Stomach (tissue), 9 donors: ENCODE results near the gene CLEC7A. TPM values are rescaled to one million over a fixed set of nuclear protein-coding genes. Genes with fewer than 3 reads are reported as not detected.

Experiments used
- DNase-seq, 2 donors: peaks; one replicate each; pipeline versions ENCODE4 v3.0.0 to v3.0.0-alpha.2; 2013 to 2019
- H3K27ac ChIP-seq, 5 donors: fragments of 200-600 bp in 4 of 5; sonication (generic) in 4 of 5; one replicate each; pipeline ENCODE4 v1.5.1; 2013 to 2019; ENCODE audit warnings: mild to moderate bottlenecking in 1 of 5, moderate library complexity in 1 of 5
- H3K27me3 ChIP-seq, 3 donors: fragments of 200-600 bp; sonication (generic); one replicate each; pipeline ENCODE4 v1.5.1; 2017 to 2019; ENCODE audit warnings: mixed run types in 1 of 3
- H3K36me3 ChIP-seq, 4 donors: fragments of 200-600 bp; sonication (generic); 1 replicate in 3 of 4; 2 replicates in 1 of 4; pipeline ENCODE4 v1.5.1; 2016 to 2019
- H3K4me1 ChIP-seq, 4 donors: fragments of 200-600 bp; sonication (generic); one replicate each; pipeline ENCODE4 v1.5.1; 2016 to 2019
- H3K4me3 ChIP-seq, 4 donors: fragments of 200-600 bp; sonication (generic) in 3 of 4; one replicate each; pipeline ENCODE4 v1.5.1; 2016 to 2019; ENCODE audit warnings: mild to moderate bottlenecking in 1 of 4
- H3K9me3 ChIP-seq, 4 donors: fragments of 200-600 bp; sonication (generic); one replicate each; pipeline ENCODE4 v1.5.1; 2016 to 2019
- CTCF ChIP-seq, 7 experiments: fragments of 450-650 bp in 4 of 7; fragments of 200-600 bp in 3 of 7; sonication (generic) in 3 of 7; IDR thresholded peaks; one replicate each; pipeline ENCODE4 v1.5.1; 2016 to 2019; ENCODE audit warnings: antibody characterized with exemption in 7 of 7, control low read depth in 2 of 7, mild to moderate bottlenecking in 1 of 7
- EP300 ChIP-seq: sonication (generic); formaldehyde crosslinking; IDR thresholded peaks from one replicate; pipeline ENCODE4 v1.6.1; 2017; ENCODE audit warnings: antibody characterized with exemption
- POLR2A ChIP-seq, 4 donors: fragments of 450-650 bp; IDR thresholded peaks; one replicate each; pipeline ENCODE4 v1.6.1; 2016; ENCODE audit warnings: antibody characterized with exemption in 4 of 4, control low read depth in 2 of 4, mild to moderate bottlenecking in 1 of 4, moderate library complexity in 1 of 4
- POLR2AphosphoS5 ChIP-seq, 3 donors: sonication (generic); formaldehyde crosslinking; IDR thresholded peaks; one replicate each; pipeline ENCODE4 v1.6.1; 2016; ENCODE audit warnings: antibody characterized with exemption in 3 of 3
- WGBS, 5 donors: extraction: QIAGEN DNeasy Blood & Tissue Kit in 3 of 5; methylation state at CpG; one replicate each; pipeline versions ENCODE4 v1.1.5 to v1.1.7; 2013 to 2018; 5-methylcytosine and 5-hydroxymethylcytosine counted together
- intact Hi-C: fragments of 100-400 bp; cut with DNase I; formaldehyde crosslinking; loops from one replicate; pipeline ENCODE4 v1.15.1; 2023; ENCODE audit warnings: low total_unique reads
- polyA plus RNA-seq, 3 donors: library from polyadenylated mRNA; stranded (reverse); fragments of 200-250 nt; gene quantifications; one replicate each; pipeline ENCODE4 v1.2.3, GENCODE V29; 2013
- total RNA-seq, 5 donors: library from RNA; depleted of rRNA; stranded (reverse); fragments of >200 nt; gene quantifications; one replicate each; pipeline versions ENCODE4 v1.1.0 to v1.2.3, GENCODE V29; 2014 to 2016
- donor health status: healthy with polysubstance abuse.
- donor health status: Bipolar disorder and iron deficiency.
- donor health status: healthy.

Gene CLEC7A
- total and polyA plus RNA-seq, 8 donors, result 0.87 to 20.1 (median 4.2) TPM; not detected in 1

- peaks cover 0 to 4% (median 0%) of the 10 kb centered on the region in 4 donors for H3K9me3 ChIP-seq
- no peak overlapping the region for H3K4me3 ChIP-seq
- 78 to 94% (median 85%) methylated on average over 1 of the region's 1 CpG for WGBS, 5 donors
- intact Hi-C loops, result no loop called here
- no peak for DNase-seq
- no peak overlapping the region for H3K27ac ChIP-seq
- H3K27me3 ChIP-seq, result no peaks in the 10 kb centered on the region
- H3K4me1 ChIP-seq, result no peaks in the 10 kb centered on the region
- TF ChIP-seq POLR2AphosphoS5 (IDR thresholded peaks at IDR 0.05), result no peak
- no peak for TF ChIP-seq POLR2A (IDR thresholded peaks at IDR 0.05)
- TF ChIP-seq CTCF (IDR thresholded peaks at IDR 0.05), result no peak
- no peak for TF ChIP-seq EP300
- no peaks in the 10 kb centered on the region for H3K36me3 ChIP-seq
Observed at GRCh38 chr12:10113075-10113474, 16.9 kb downstream of the CLEC7A start.

GRCh38 chr12:10111451-10111850, 18.5 kb downstream of the CLEC7A start:
- H3K4me1 ChIP-seq, result no peaks in the 10 kb centered on the region
- no peak overlapping the region for H3K27ac ChIP-seq
- 87 to 94% (median 91%) methylated on average over 38 of the region's 38 CpGs for WGBS, 5 donors
- H3K27me3 ChIP-seq, result no peaks in the 10 kb centered on the region
- TF ChIP-seq POLR2AphosphoS5 (IDR thresholded peaks at IDR 0.05) (no peak), EP300 (no peak), POLR2A (IDR thresholded peaks at IDR 0.05) (no peak), CTCF (IDR thresholded peaks at IDR 0.05) (no peak)
- H3K9me3 ChIP-seq, result peaks cover 0 to 4% (median 0%) of the 10 kb centered on the region in 4 donors
- H3K36me3 ChIP-seq, result no peaks in the 10 kb centered on the region
- DNase-seq, result no peak
- no peak overlapping the region for H3K4me3 ChIP-seq
- intact Hi-C loops, result no loop called here

- no peak for DNase-seq
- Histone ChIP-seq H3K9me3 (peaks cover 0 to 4% (median 0%) of the 10 kb centered on the region in 4 donors), H3K27ac (no peak overlapping the region), H3K36me3 (no peaks in the 10 kb centered on the region), H3K27me3 (no peaks in the 10 kb centered on the region), H3K4me1 (no peaks in the 10 kb centered on the region), H3K4me3 (no peak overlapping the region)
- intact Hi-C loops, result no loop called here
- TF ChIP-seq POLR2AphosphoS5 (IDR thresholded peaks at IDR 0.05), result no peak
- TF ChIP-seq EP300, result no peak
- TF ChIP-seq CTCF (IDR thresholded peaks at IDR 0.05), result no peak
- TF ChIP-seq POLR2A (IDR thresholded peaks at IDR 0.05), result no peak
- 79 to 87% (median 84%) methylated on average over 2 of the region's 2 CpGs for WGBS, 5 donors
Observed at GRCh38 chr12:10110256-10110844, 19.6 kb downstream of the CLEC7A start.

GRCh38 chr12:10102322-10102721, 27.7 kb downstream of the CLEC7A start:
- TF ChIP-seq POLR2AphosphoS5 (IDR thresholded peaks at IDR 0.05), result no peak
- TF ChIP-seq EP300, result no peak
- TF ChIP-seq CTCF (IDR thresholded peaks at IDR 0.05), result no peak
- TF ChIP-seq POLR2A (IDR thresholded peaks at IDR 0.05), result no peak
- peaks cover 0 to 5% (median 0%) of the 10 kb centered on the region in 3 donors for H3K27me3 ChIP-seq
- no peaks in the 10 kb centered on the region for H3K9me3 ChIP-seq
- H3K4me1 ChIP-seq, result peaks cover 0 to 25% (median 13%) of the 10 kb centered on the region in 4 donors
- no peak overlapping the region for H3K27ac ChIP-seq
- WGBS, 5 donors, result 59 to 100% (median 62%) methylated on average over 1 to 2 of the region's 2 CpGs
- no peak overlapping the region for H3K4me3 ChIP-seq
- no peaks in the 10 kb centered on the region for H3K36me3 ChIP-seq
- intact Hi-C loops, result no loop called here
- DNase-seq, result no peak
